ENCODE measurements around the gene PLA2G4D. TPM values are rescaled to one million over a fixed set of nuclear protein-coding genes. Genes with fewer than 3 reads are reported as not detected.

The PLA2G4D gene
- total RNA-seq, 1 donor from 2014 or later, result not detected

GRCh38 chr15:42120285-42120684 lies 25.9 kb upstream of the PLA2G4D start:
- TF ChIP-seq CTCF (IDR thresholded peaks at IDR 0.05; ENCODE audit: insufficient read depth, low read length, poor library complexity, severe bottlenecking), result no peak
- H3K36me3 ChIP-seq (ENCODE audit: control insufficient read depth, insufficient read depth, low read length), result no peaks in the 10 kb centered on the region
- peaks cover 4% of the 10 kb centered on the region for H3K27me3 ChIP-seq (ENCODE audit: control insufficient read depth, insufficient read depth, low read length)

GRCh38 chr15:42119446-42119760 lies 25.0 kb upstream of the PLA2G4D start:
- Histone ChIP-seq H3K4me3 (ENCODE audit: low read depth, low read length) (no peak overlapping the region), H3K27me3 (ENCODE audit: control insufficient read depth, insufficient read depth, low read length) (peaks cover 4% of the 10 kb centered on the region), H3K36me3 (ENCODE audit: control insufficient read depth, insufficient read depth, low read length) (no peaks in the 10 kb centered on the region)
- DNase-seq (ENCODE audit: low read depth), result no peak
- TF ChIP-seq CTCF (IDR thresholded peaks at IDR 0.05; ENCODE audit: insufficient read depth, low read length, poor library complexity, severe bottlenecking), result no peak

More at GRCh38 chr15:42120285-42120684, 25.9 kb upstream of the PLA2G4D start:
- no peak overlapping the region for H3K4me3 ChIP-seq (ENCODE audit: low read depth, low read length)
- no peak for DNase-seq (ENCODE audit: low read depth)

GRCh38 chr15:42118650-42119445 lies 24.5 kb upstream of the PLA2G4D start:
- Histone ChIP-seq H3K27me3 (ENCODE audit: control insufficient read depth, insufficient read depth, low read length) (peaks cover 4% of the 10 kb centered on the region), H3K36me3 (ENCODE audit: control insufficient read depth, insufficient read depth, low read length) (no peaks in the 10 kb centered on the region)

GRCh38 chr15:42111924-42112323 lies 17.6 kb upstream of the PLA2G4D start:
- Histone ChIP-seq H3K4me3 (ENCODE audit: low read depth, low read length) (no peak overlapping the region), H3K27me3 (ENCODE audit: control insufficient read depth, insufficient read depth, low read length) (no peaks in the 10 kb centered on the region), H3K36me3 (ENCODE audit: control insufficient read depth, insufficient read depth, low read length) (no peaks in the 10 kb centered on the region)
- no peak for DNase-seq (ENCODE audit: low read depth)
- TF ChIP-seq CTCF (IDR thresholded peaks at IDR 0.05; ENCODE audit: insufficient read depth, low read length, poor library complexity, severe bottlenecking), result no peak

More at GRCh38 chr15:42118650-42119445, 24.5 kb upstream of the PLA2G4D start:
- no peak for TF ChIP-seq CTCF (IDR thresholded peaks at IDR 0.05; ENCODE audit: insufficient read depth, low read length, poor library complexity, severe bottlenecking)
- no peak for DNase-seq (ENCODE audit: low read depth)
- no peak overlapping the region for H3K4me3 ChIP-seq (ENCODE audit: low read depth, low read length)

GRCh38 chr15:42110367-42110766 lies 16.0 kb upstream of the PLA2G4D start:
- no peak for TF ChIP-seq CTCF (IDR thresholded peaks at IDR 0.05; ENCODE audit: insufficient read depth, low read length, poor library complexity, severe bottlenecking)
- Histone ChIP-seq H3K27me3 (ENCODE audit: control insufficient read depth, insufficient read depth, low read length) (no peaks in the 10 kb centered on the region), H3K4me3 (ENCODE audit: low read depth, low read length) (no peak overlapping the region), H3K36me3 (ENCODE audit: control insufficient read depth, insufficient read depth, low read length) (no peaks in the 10 kb centered on the region)
- no peak for DNase-seq (ENCODE audit: low read depth)

- H3K27me3 ChIP-seq (ENCODE audit: control insufficient read depth, insufficient read depth, low read length), result no peaks in the 10 kb centered on the region
These were observed 14.4 kb upstream of the PLA2G4D start for GRCh38 chr15:42108806-42109205.

More at GRCh38 chr15:42108806-42109205, 14.4 kb upstream of the PLA2G4D start:
- no peak for TF ChIP-seq CTCF (IDR thresholded peaks at IDR 0.05; ENCODE audit: insufficient read depth, low read length, poor library complexity, severe bottlenecking)
- no peaks in the 10 kb centered on the region for H3K36me3 ChIP-seq (ENCODE audit: control insufficient read depth, insufficient read depth, low read length)
- no peak for DNase-seq (ENCODE audit: low read depth)
- H3K4me3 ChIP-seq (ENCODE audit: low read depth, low read length), result no peak overlapping the region

All from kidney epithelial cell (primary cell).